Mesenchymal stem cell (in vitro differentiated cells and primary cell): ENCODE data around the gene TERT.

ENCODE experiments used
- DNase-seq: peaks from one replicate; pipeline ENCODE4 v3.0.0-alpha.2; 2013
- H2AFZ ChIP-seq: one replicate; pipeline ENCODE4 v1.6.1; 2013; ENCODE audit warnings: low read depth, mild to moderate bottlenecking, control low read depth, inconsistent platforms, low read length, moderate library complexity
- H2AK5ac ChIP-seq: 2 replicates; pipeline ENCODE4 v1.6.1; 2013; ENCODE audit warnings: low read length, moderate library complexity, mild to moderate bottlenecking, inconsistent platforms; ENCODE audit not compliant: severe bottlenecking
- H2BK120ac ChIP-seq: one replicate; pipeline ENCODE4 v1.6.1; 2013; ENCODE audit warnings: low read depth, mild to moderate bottlenecking, inconsistent platforms, low read length, moderate library complexity
- H2BK12ac ChIP-seq, 2 experiments: one replicate each; pipeline ENCODE4 v1.6.1; 2013; ENCODE audit warnings: inconsistent platforms in 2 of 2, low read length in 2 of 2, mild to moderate bottlenecking in 2 of 2, moderate library complexity in 2 of 2, control low read depth in 1 of 2
- H2BK15ac ChIP-seq: one replicate; pipeline ENCODE4 v1.6.1; 2013; ENCODE audit warnings: mild to moderate bottlenecking, low read depth, inconsistent platforms; ENCODE audit not compliant: poor library complexity, severe bottlenecking
- H2BK5ac ChIP-seq: 2 replicates; pipeline ENCODE4 v1.6.1; 2013; ENCODE audit warnings: low read depth, mild to moderate bottlenecking, low read length, control low read depth, inconsistent platforms; ENCODE audit not compliant: poor library complexity, severe bottlenecking
- H3K14ac ChIP-seq, 2 experiments: one replicate each; pipeline ENCODE4 v1.6.1; 2013; ENCODE audit warnings: inconsistent platforms in 2 of 2, low read length in 2 of 2, control low read depth in 1 of 2, mild to moderate bottlenecking in 1 of 2, moderate library complexity in 1 of 2
- H3K18ac ChIP-seq, 2 experiments: one replicate each; pipeline ENCODE4 v1.6.1; 2013; ENCODE audit warnings: inconsistent platforms in 2 of 2, low read length in 2 of 2, control low read depth in 1 of 2, low read depth in 1 of 2, mild to moderate bottlenecking in 1 of 2
- H3K23ac ChIP-seq, 2 experiments: one replicate each; pipeline ENCODE4 v1.6.1; 2013; ENCODE audit warnings: inconsistent platforms in 2 of 2, low read length in 2 of 2, mild to moderate bottlenecking in 2 of 2, moderate library complexity in 2 of 2, control low read depth in 1 of 2
- H3K27ac ChIP-seq: 2 replicates; pipeline ENCODE4 v1.5.1; 2013; ENCODE audit warnings: mild to moderate bottlenecking, moderate library complexity, low read length, control low read depth, inconsistent platforms; ENCODE audit not compliant: poor library complexity, severe bottlenecking
- H3K27me3 ChIP-seq, 2 experiments: 2 replicates each; pipeline versions ENCODE4 v1.6.1 to v1.7.0; 2013; ENCODE audit warnings: low read length in 2 of 2, mild to moderate bottlenecking in 2 of 2, moderate library complexity in 2 of 2, control low read depth in 1 of 2, inconsistent platforms in 1 of 2; ENCODE audit not compliant: control insufficient read depth in 1 of 2, insufficient read depth in 1 of 2
- H3K36me3 ChIP-seq, 2 experiments: 2 replicates each; pipeline versions ENCODE4 v1.6.1 to v1.7.0; 2013; ENCODE audit warnings: low read length in 2 of 2, control low read depth in 1 of 2, inconsistent platforms in 1 of 2, low read depth in 1 of 2, mild to moderate bottlenecking in 1 of 2; ENCODE audit not compliant: insufficient read depth in 2 of 2, control insufficient read depth in 1 of 2
- H3K4ac ChIP-seq, 2 experiments: one replicate each; pipeline ENCODE4 v1.6.1; 2013; ENCODE audit warnings: inconsistent platforms in 2 of 2, low read length in 2 of 2, mild to moderate bottlenecking in 2 of 2, moderate library complexity in 2 of 2, control low read depth in 1 of 2, low read depth in 1 of 2
- H3K4me1 ChIP-seq: 2 replicates; pipeline ENCODE4 v1.6.1; 2013; ENCODE audit warnings: low read depth, low read length, control low read depth; ENCODE audit not compliant: control insufficient read depth, insufficient read depth
- H3K4me2 ChIP-seq: 2 replicates; pipeline ENCODE4 v1.6.1; 2013; ENCODE audit warnings: low read length, mild to moderate bottlenecking, inconsistent platforms; ENCODE audit not compliant: poor library complexity, severe bottlenecking
- H3K4me3 ChIP-seq, 2 experiments: 2 replicates each; pipeline versions ENCODE4 v1.5.1 to v1.7.0; 2013; ENCODE audit warnings: low read length in 2 of 2, mild to moderate bottlenecking in 2 of 2, control low read depth in 1 of 2, low read depth in 1 of 2; ENCODE audit not compliant: insufficient read depth in 1 of 2
- H3K79me1 ChIP-seq: replicated peaks from 2 replicates; pipeline ENCODE4 v1.6.1; 2013; ENCODE audit warnings: mild to moderate bottlenecking, control low read depth, low read length, inconsistent platforms; ENCODE audit not compliant: poor library complexity, severe bottlenecking
- H3K9ac ChIP-seq: 2 replicates; pipeline ENCODE4 v1.7.0; 2013; ENCODE audit warnings: mild to moderate bottlenecking, low read length, moderate library complexity
- H3K9me3 ChIP-seq: 2 replicates; pipeline ENCODE4 v1.7.0; 2013; ENCODE audit warnings: mild to moderate bottlenecking, low read length; ENCODE audit not compliant: control insufficient read depth
- H4K8ac ChIP-seq: one replicate; pipeline ENCODE4 v1.6.1; 2013; ENCODE audit warnings: inconsistent platforms, mild to moderate bottlenecking, low read length, moderate library complexity
- H4K91ac ChIP-seq: one replicate; pipeline ENCODE4 v1.6.1; 2013; ENCODE audit warnings: mild to moderate bottlenecking, low read length, inconsistent platforms
- WGBS: methylation state at CpG from one replicate; pipeline ENCODE4 v1.1.7; 2013; ENCODE audit warnings: mixed read lengths; 5-methylcytosine and 5-hydroxymethylcytosine counted together

TERT gene

DNA sequence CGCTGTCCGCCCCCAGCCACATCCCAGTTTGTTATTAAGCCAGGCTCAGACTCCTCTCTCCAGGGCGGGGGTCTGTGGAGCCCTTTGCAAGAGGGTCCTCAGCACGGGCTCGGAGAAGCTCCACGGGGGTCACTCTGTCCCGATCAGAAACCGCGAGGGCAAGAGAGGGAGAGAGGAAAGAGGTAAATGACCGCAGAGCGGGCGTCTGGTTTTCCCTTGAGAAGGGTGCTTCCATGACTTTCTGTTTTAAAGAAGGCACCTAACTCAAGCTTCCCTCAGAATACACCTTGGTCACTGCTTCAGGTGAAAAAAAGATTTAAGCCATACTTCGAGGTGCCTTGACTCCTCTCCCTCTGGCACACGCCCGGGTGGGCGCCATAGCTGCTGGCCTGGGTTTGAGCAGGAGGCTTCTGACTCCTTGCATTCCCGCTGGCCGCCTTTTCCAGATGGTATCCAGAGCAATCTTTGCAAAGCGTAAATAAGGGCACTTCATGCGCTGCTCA lies 5.8 kb upstream of the TERT start:
- no peak overlapping the region for H3K23ac ChIP-seq
- H2BK120ac ChIP-seq: no peak overlapping the region
- no peak overlapping the region for H3K18ac ChIP-seq
- H3K4me1 ChIP-seq: no peaks in the 10 kb centered on the region
- no peak overlapping the region for H2BK12ac ChIP-seq
- H4K91ac ChIP-seq: no peak overlapping the region
- peaks cover 49 to 79% of the 10 kb centered on the region in 2 experiments for H3K27me3 ChIP-seq
- no peak overlapping the region for H3K14ac ChIP-seq
- no peak overlapping the region for H3K27ac ChIP-seq
- WGBS: 81% methylated on average over 18 of the region's 20 CpGs
- H4K8ac ChIP-seq: no peak overlapping the region
- H3K4me3 ChIP-seq: no peak overlapping the region
- DNase-seq: no peak
- H2BK15ac ChIP-seq: no peak overlapping the region
- no peaks in the 10 kb centered on the region for H3K36me3 ChIP-seq
- peaks cover 7% of the 10 kb centered on the region for H3K9me3 ChIP-seq
- H3K4me2 ChIP-seq: no peak overlapping the region
- H2BK5ac ChIP-seq: no peak overlapping the region
- no peak overlapping the region for H3K4ac ChIP-seq
- H2AFZ ChIP-seq: no peak overlapping the region
- H3K79me1 ChIP-seq: no peaks in the 10 kb centered on the region
- H3K9ac ChIP-seq: no peak overlapping the region
- no peak overlapping the region for H2AK5ac ChIP-seq

DNA sequence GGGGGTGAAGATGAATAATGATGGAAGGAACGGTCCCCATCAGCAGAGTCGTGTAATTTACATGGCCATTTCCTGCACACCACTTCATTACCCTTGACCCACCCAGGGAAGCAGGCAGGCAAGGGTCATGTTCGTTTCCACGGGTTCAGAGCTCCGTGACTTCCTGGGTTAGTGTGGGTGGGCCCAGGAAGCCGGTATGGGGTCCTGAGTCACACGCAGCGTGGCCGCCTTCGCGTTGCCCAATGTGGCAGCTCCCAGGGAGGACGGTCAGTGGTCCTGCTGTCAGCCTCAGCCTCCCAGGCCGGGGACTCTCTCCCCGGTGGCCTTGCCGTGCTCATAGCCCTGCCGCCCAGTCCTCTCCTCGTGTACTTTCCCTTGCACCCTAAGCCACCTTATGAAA lies 5.1 kb upstream of the TERT start:
- Histone ChIP-seq H3K4ac (no peak overlapping the region), H3K27me3 (peaks cover 53 to 84% of the 10 kb centered on the region in 2 experiments), H3K14ac (no peak overlapping the region), H2AK5ac (no peak overlapping the region), H3K9ac (no peak overlapping the region), H2BK15ac (no peak overlapping the region), H2BK5ac (no peak overlapping the region), H3K4me1 (peaks cover 2% of the 10 kb centered on the region), H3K23ac (no peak overlapping the region), H3K9me3 (peaks cover 7% of the 10 kb centered on the region), H4K91ac (no peak overlapping the region), H2BK12ac (no peak overlapping the region), H4K8ac (no peak overlapping the region), H3K36me3 (no peaks in the 10 kb centered on the region), H3K4me2 (no peak overlapping the region), H2AFZ (no peak overlapping the region), H3K18ac (no peak overlapping the region), H3K79me1 (no peaks in the 10 kb centered on the region), H2BK120ac (no peak overlapping the region), H3K27ac (no peak overlapping the region), H3K4me3 (no peak overlapping the region)
- 80% methylated on average over 15 of the region's 17 CpGs for WGBS
- no peak for DNase-seq

- Histone ChIP-seq H3K4me1 (peaks cover 7% of the 10 kb centered on the region), H3K36me3 (peaks cover 0 to under 1% of the 10 kb centered on the region in 2 experiments), H2AFZ (no peak overlapping the region), H3K14ac (no peak overlapping the region), H3K4me3 (no peak overlapping the region), H2BK120ac (no peak overlapping the region), H2BK12ac (no peak overlapping the region), H3K27me3 (peaks cover 53 to 85% of the 10 kb centered on the region in 2 experiments), H3K27ac (no peak overlapping the region), H2BK15ac (no peak overlapping the region), H3K79me1 (no peaks in the 10 kb centered on the region), H3K4ac (no peak overlapping the region), H3K23ac (no peak overlapping the region), H4K8ac (no peak overlapping the region), H3K9me3 (peaks cover 7% of the 10 kb centered on the region), H2AK5ac (no peak overlapping the region), H3K18ac (no peak overlapping the region), H3K9ac (no peak overlapping the region), H3K4me2 (no peak overlapping the region), H2BK5ac (no peak overlapping the region), H4K91ac (no peak overlapping the region)
- 87% methylated on average over 9 of the region's 9 CpGs for WGBS
- no peak for DNase-seq
These were observed 4.6 kb upstream of the TERT start for GRCh38 chr5:1299511-1299850.

DNA sequence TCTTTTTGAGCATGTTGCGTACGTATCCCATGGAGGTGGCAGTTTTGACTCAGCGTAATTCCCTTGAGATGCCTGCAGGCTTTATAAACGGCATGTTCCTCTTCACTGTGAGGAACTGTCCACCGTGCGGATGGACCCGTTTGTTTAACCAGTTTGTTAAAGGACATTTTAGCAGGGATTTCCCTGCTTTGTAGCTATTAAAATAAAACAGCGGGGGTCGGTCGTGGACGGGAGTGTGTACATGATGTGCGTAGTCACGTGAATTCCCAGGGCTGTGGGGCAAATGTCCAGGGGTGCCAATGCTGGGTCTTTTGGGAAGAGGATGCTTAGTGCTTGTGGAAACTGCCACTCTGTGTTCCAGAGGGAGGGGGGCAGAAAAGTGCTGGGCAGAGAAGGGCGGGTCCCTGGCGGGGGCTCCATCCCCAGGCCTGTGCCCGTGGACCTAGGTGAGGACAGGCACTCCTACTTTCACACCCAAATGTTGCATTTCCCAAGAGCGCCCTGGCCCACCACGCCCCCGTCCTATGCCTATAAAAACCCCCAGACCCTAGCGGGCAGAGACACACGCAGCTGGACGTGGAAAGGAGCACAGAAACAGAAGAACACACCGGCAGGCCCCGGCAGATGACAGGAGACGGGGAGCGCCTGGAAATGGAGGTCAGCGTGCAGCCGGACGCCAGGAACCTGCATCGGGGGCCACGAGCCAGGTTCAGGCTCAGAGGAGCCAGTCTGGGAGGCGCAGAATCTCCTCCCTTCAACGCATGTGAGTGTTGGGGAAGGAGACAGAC lies 4.0 kb upstream of the TERT start:
- peaks cover 7% of the 10 kb centered on the region for H3K9me3 ChIP-seq
- no peak overlapping the region for H4K8ac ChIP-seq
- 79% methylated on average over 33 of the region's 33 CpGs for WGBS
- H4K91ac ChIP-seq: no peak overlapping the region
- H2BK15ac ChIP-seq: no peak overlapping the region
- no peak overlapping the region for H3K9ac ChIP-seq
- no peak overlapping the region for H3K23ac ChIP-seq
- no peak overlapping the region for H3K4me3 ChIP-seq
- peaks cover 0 to 6% of the 10 kb centered on the region in 2 experiments for H3K36me3 ChIP-seq
- H3K18ac ChIP-seq: no peak overlapping the region
- H2BK5ac ChIP-seq: no peak overlapping the region
- H3K4me2 ChIP-seq: no peak overlapping the region
- H2BK120ac ChIP-seq: no peak overlapping the region
- H3K27ac ChIP-seq: no peak overlapping the region
- peaks cover 11% of the 10 kb centered on the region for H3K4me1 ChIP-seq
- H2AFZ ChIP-seq: no peak overlapping the region
- H2AK5ac ChIP-seq: no peak overlapping the region
- H3K79me1 ChIP-seq: no peaks in the 10 kb centered on the region
- no peak overlapping the region for H2BK12ac ChIP-seq
- H3K4ac ChIP-seq: no peak overlapping the region
- H3K27me3 ChIP-seq: peaks cover 53 to 85% of the 10 kb centered on the region in 2 experiments
- DNase-seq: no peak
- H3K14ac ChIP-seq: no peak overlapping the region
